ENCODE data around the gene BRICD5.

DNA sequence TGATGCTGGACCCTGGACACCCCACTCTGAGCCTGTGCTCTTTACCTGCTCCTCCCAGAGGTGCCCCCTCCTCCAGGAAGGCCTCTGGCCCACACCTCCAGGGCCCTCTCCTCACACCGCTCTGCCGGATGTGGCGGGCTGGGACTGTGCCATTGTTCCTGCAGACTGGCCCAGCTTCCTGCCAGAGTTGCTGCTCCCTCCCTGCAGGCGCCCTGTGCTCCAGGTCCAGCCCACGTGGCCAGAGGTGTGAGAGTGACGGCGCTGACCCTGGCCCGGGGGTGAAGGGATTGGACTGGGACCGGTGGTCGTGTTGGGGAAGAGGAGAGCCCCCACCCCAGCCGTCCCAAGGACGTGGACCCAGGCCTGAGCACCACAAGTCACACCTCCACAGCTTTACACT, 18.4 kb upstream of the BRICD5 start:
- TF ChIP-seq CTCF (IDR thresholded peaks at IDR 0.05; ENCODE audit: poor library complexity) (no peak), EZH2 (IDR thresholded peaks at IDR 0.05; ENCODE audit: borderline replicate concordance) (no peak), EZH2phosphoT487 (IDR thresholded peaks at IDR 0.05; ENCODE audit: low read depth, severe bottlenecking, unreplicated experiment) (no peak)
